HCT116 (cell line): ENCODE results near the gene ADPRHL1. TPM values are rescaled to one million over a fixed set of nuclear protein-coding genes. Genes with fewer than 3 reads are reported as not detected.

ENCODE experiments used
- ATAC-seq: fragments of 200-7000 bp; cut with Tn5 transposase; 2 replicates; pipeline ENCODE4 v1.9.1; 2020; ENCODE audit warnings: mild to moderate bottlenecking, moderate library complexity
- BruUV-seq: library from RNA; stranded (reverse); fragments of 400-500 nt; replicated peaks from 2 replicates; lab custom pipeline; 2021; lab: Mats Ljungman, UMichigan
- CTCF ChIA-PET: fragments of 300-600 bp; sonication (Branson Sonifier 250); formaldehyde crosslinking; loops from one replicate; lab custom pipeline; 2021; ENCODE audit warnings: antibody characterized with exemption; lab: Charles Lee
- POLR2A ChIA-PET: fragments of 300-600, 350-600 bp; sonication (Branson Sonifier 250); formaldehyde crosslinking; loops from one replicate; lab custom pipeline; 2021; ENCODE audit warnings: antibody characterized with exemption; lab: Charles Lee
- RAD21 ChIA-PET, 2 experiments: fragments of 300-600 bp; sonication (Branson Sonifier 250); formaldehyde crosslinking; loops; one replicate each; lab custom pipeline; 2023; ENCODE audit warnings: low total read pairs in 2 of 2; ENCODE audit not compliant: uncharacterized antibody in 2 of 2, unreplicated experiment in 2 of 2, low non-redundant PET in 1 of 2; lab: Charles Lee
- DNase-seq: peaks from one replicate; pipeline ENCODE4 v3.0.0-alpha.2; 2010; ENCODE audit warnings: low read depth, low spot score
- H2AFZ ChIP-seq: fragments of 200-600 bp; shearing (Covaris generic), sonication (generic); 2 replicates; pipeline ENCODE4 v1.6.1; 2017; ENCODE audit warnings: low read depth, mixed run types, mixed read lengths, antibody characterized with exemption, low read length; ENCODE audit not compliant: poor library complexity, severe bottlenecking
- H3K27ac ChIP-seq: 2 replicates; pipeline ENCODE4 v1.5.1; 2012; ENCODE audit warnings: low read depth, low read length
- H3K27me3 ChIP-seq: fragments of 200-600 bp; sonication (generic); 2 replicates; pipeline ENCODE4 v1.6.1; 2016; ENCODE audit warnings: mixed run types, low read length, mixed read lengths; ENCODE audit not compliant: insufficient read depth
- H3K36me3 ChIP-seq, 2 experiments: fragments of 200-500 bp in 1 of 2; fragments of 200-600 bp in 1 of 2; sonication (Bioruptor generic) in 1 of 2; sonication (generic) in 1 of 2; 2 replicates each; pipeline versions ENCODE4 v1.5.1 to v1.6.1; 2014 to 2016; ENCODE audit warnings: low read length in 2 of 2, inconsistent platforms in 1 of 2, mixed read lengths in 1 of 2, mixed run types in 1 of 2; ENCODE audit not compliant: insufficient read depth in 2 of 2, control insufficient read depth in 1 of 2
- H3K4me1 ChIP-seq, 2 experiments: fragments of 200-600 bp in 1 of 2; sonication (generic) in 1 of 2; 2 replicates each; pipeline versions ENCODE4 v1.5.1 to v1.6.1; 2012 to 2017; ENCODE audit warnings: low read length in 2 of 2, inconsistent platforms in 1 of 2, mild to moderate bottlenecking in 1 of 2, mixed read lengths in 1 of 2, mixed run types in 1 of 2, moderate library complexity in 1 of 2; ENCODE audit not compliant: insufficient read depth in 2 of 2, control insufficient read depth in 1 of 2
- H3K4me2 ChIP-seq: fragments of 200-600 bp; sonication (generic); 2 replicates; pipeline ENCODE4 v1.6.1; 2017; ENCODE audit warnings: mixed run types, low read length, mixed read lengths
- H3K4me3 ChIP-seq, 2 experiments: fragments of 200-600 bp in 1 of 2; sonication (generic) in 1 of 2; replicated peaks in 1 of 2; 2 replicates each; pipeline ENCODE4 v1.5.1; 2011 to 2016; ENCODE audit warnings: low read length in 2 of 2, control low read depth in 1 of 2, low read depth in 1 of 2, mild to moderate bottlenecking in 1 of 2, mixed read lengths in 1 of 2, mixed run types in 1 of 2
- H3K79me2 ChIP-seq: fragments of 200-600 bp; sonication (generic); 2 replicates; pipeline ENCODE4 v1.6.1; 2017; ENCODE audit warnings: mild to moderate bottlenecking, mixed run types, low read length, moderate library complexity, mixed read lengths; ENCODE audit not compliant: insufficient read depth
- H3K9ac ChIP-seq: fragments of 200-600 bp; sonication (generic); 2 replicates; pipeline ENCODE4 v1.6.1; 2016; ENCODE audit warnings: low read length, mixed read lengths
- H3K9me2 ChIP-seq: fragments of 200-600 bp; sonication (generic), shearing (Covaris generic); 2 replicates; pipeline ENCODE4 v1.6.1; 2017; ENCODE audit warnings: mixed run types, mild to moderate bottlenecking, moderate library complexity; ENCODE audit not compliant: insufficient read depth
- H3K9me3 ChIP-seq, 2 experiments: fragments of 200-500 bp in 1 of 2; fragments of 200-600 bp in 1 of 2; sonication (Bioruptor generic) in 1 of 2; sonication (generic) in 1 of 2; 2 replicates each; pipeline ENCODE4 v1.6.1; 2014 to 2017; ENCODE audit warnings: low read length in 2 of 2, mixed read lengths in 2 of 2, inconsistent platforms in 1 of 2, low read depth in 1 of 2, mild to moderate bottlenecking in 1 of 2, mixed run types in 1 of 2, moderate library complexity in 1 of 2; ENCODE audit not compliant: control insufficient read depth in 1 of 2, insufficient read depth in 1 of 2
- H4K20me1 ChIP-seq: fragments of 200-600 bp; sonication (generic), shearing (Covaris generic); 2 replicates; pipeline ENCODE4 v1.6.1; 2017; ENCODE audit warnings: mixed run types, mild to moderate bottlenecking, moderate library complexity; ENCODE audit not compliant: insufficient read depth
- CBX3 ChIP-seq: IDR thresholded peaks from 2 replicates; pipeline ENCODE4 v1.6.1; 2012; ENCODE audit warnings: low read depth
- ELF1 ChIP-seq: IDR thresholded peaks from 2 replicates; pipeline ENCODE4 v1.6.1; 2012; ENCODE audit warnings: low read depth, borderline replicate concordance
- EZH2 ChIP-seq: fragments of 200-600 bp; sonication (generic); IDR thresholded peaks from 2 replicates; pipeline ENCODE4 v1.6.1; 2017; ENCODE audit warnings: antibody characterized with exemption, mixed run types
- EZH2phosphoT487 ChIP-seq: fragments of 200-600 bp; IDR thresholded peaks from 2 replicates; pipeline ENCODE4 v1.6.1; 2018; ENCODE audit warnings: antibody characterized with exemption, borderline replicate concordance
- FOSL1 ChIP-seq: IDR thresholded peaks from 2 replicates; pipeline ENCODE4 v1.6.1; 2012; ENCODE audit warnings: low read depth
- MAX ChIP-seq: IDR thresholded peaks from 2 replicates; pipeline ENCODE4 v1.6.1; 2012
- POLR2A ChIP-seq: IDR thresholded peaks from 2 replicates; pipeline ENCODE4 v1.7.0; 2011; ENCODE audit warnings: borderline replicate concordance; ENCODE audit not compliant: insufficient read depth, insufficient read length; ENCODE audit errors: extremely low read depth
- RAD21 ChIP-seq: IDR thresholded peaks from 2 replicates; pipeline ENCODE4 v1.6.1; 2012; ENCODE audit warnings: low read depth, mild to moderate bottlenecking
- SIN3A ChIP-seq: IDR thresholded peaks from 2 replicates; pipeline ENCODE4 v1.6.1; 2012; ENCODE audit warnings: low read depth
- SRF ChIP-seq: IDR thresholded peaks from 2 replicates; pipeline ENCODE4 v1.6.1; 2012; ENCODE audit warnings: low read depth
- TCF7L2 ChIP-seq: IDR thresholded peaks from 2 replicates; pipeline ENCODE4 v1.7.0; 2011; ENCODE audit warnings: borderline replicate concordance, inconsistent platforms; ENCODE audit not compliant: insufficient read depth, insufficient read length; ENCODE audit errors: extremely low read depth
- ZFX ChIP-seq: fragments of 450-650 bp; IDR thresholded peaks from 2 replicates; pipeline ENCODE4 v1.6.1; 2017
- intact Hi-C: fragments of 100-400 bp; cut with micrococcal nuclease; formaldehyde crosslinking; loops from 2 replicates; pipeline ENCODE4 v1.10.0; 2022
- total RNA-seq: library from RNA; stranded (reverse); gene quantifications from one replicate; pipeline ENCODE4 v1.2.1, GENCODE V29; 2021; ENCODE audit not compliant: unreplicated experiment
- TF ChIP-seq, protein P1 (sequence below), 3 experiments: fragments of 200-600 bp in 1 of 3; sonication (generic) in 1 of 3; IDR thresholded peaks in 2 of 3; conservative IDR thresholded peaks in 1 of 3; 2 replicates each; pipeline ENCODE4 v1.5.1; 2012 to 2017; ENCODE audit warnings: low read depth in 2 of 3, low read length in 2 of 3, antibody characterized with exemption in 1 of 3, borderline replicate concordance in 1 of 3, control low read depth in 1 of 3, mild to moderate bottlenecking in 1 of 3, mixed read lengths in 1 of 3, mixed run types in 1 of 3, moderate library complexity in 1 of 3; ENCODE audit not compliant: insufficient read depth in 1 of 3

ADPRHL1 gene
- total RNA-seq, 1 experiment from 2014 or later, result 12.6 TPM

GRCh38 chr13:113406321-113407102 is 46.8 kb downstream of the ADPRHL1 start:
- CTCF ChIA-PET, result no interaction called here
- H3K27me3 ChIP-seq, result peaks cover 3% of the 10 kb centered on the region; the same call in 1 of the 2 replicates
- intact Hi-C loops, result no loop called here
- no peaks in the 10 kb centered on the region for H3K9me2 ChIP-seq
- no peaks in the 10 kb centered on the region for H4K20me1 ChIP-seq
- no peak overlapping the region for H3K4me3 ChIP-seq
- H3K4me1 ChIP-seq, result peaks cover 13 to 18% of the 10 kb centered on the region in 2 experiments
- RAD21 ChIA-PET, result no interaction called here
- no peaks in the 10 kb centered on the region for H3K9me3 ChIP-seq
- TF ChIP-seq CBX3, result no peak
- no peak for TF ChIP-seq ELF1
- TF ChIP-seq, protein P1, sequence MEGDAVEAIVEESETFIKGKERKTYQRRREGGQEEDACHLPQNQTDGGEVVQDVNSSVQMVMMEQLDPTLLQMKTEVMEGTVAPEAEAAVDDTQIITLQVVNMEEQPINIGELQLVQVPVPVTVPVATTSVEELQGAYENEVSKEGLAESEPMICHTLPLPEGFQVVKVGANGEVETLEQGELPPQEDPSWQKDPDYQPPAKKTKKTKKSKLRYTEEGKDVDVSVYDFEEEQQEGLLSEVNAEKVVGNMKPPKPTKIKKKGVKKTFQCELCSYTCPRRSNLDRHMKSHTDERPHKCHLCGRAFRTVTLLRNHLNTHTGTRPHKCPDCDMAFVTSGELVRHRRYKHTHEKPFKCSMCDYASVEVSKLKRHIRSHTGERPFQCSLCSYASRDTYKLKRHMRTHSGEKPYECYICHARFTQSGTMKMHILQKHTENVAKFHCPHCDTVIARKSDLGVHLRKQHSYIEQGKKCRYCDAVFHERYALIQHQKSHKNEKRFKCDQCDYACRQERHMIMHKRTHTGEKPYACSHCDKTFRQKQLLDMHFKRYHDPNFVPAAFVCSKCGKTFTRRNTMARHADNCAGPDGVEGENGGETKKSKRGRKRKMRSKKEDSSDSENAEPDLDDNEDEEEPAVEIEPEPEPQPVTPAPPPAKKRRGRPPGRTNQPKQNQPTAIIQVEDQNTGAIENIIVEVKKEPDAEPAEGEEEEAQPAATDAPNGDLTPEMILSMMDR (IDR thresholded peaks at IDR 0.05 in 2 of 3, conservative IDR thresholded peaks at IDR 0.05 in 1 of 3; ENCODE audit: borderline replicate concordance in 1 of 3, insufficient read depth in 1 of 3, low read depth in 2 of 3, low read length in 2 of 3), result no peak
- TF ChIP-seq EZH2, result no peak
- TF ChIP-seq POLR2A, result no peak
- TF ChIP-seq RAD21, result no peak
- no peak for TF ChIP-seq FOSL1
- TF ChIP-seq TCF7L2, result no peak
- no peak for TF ChIP-seq EZH2phosphoT487
- TF ChIP-seq SIN3A, result no peak
- no peak for TF ChIP-seq ZFX
- TF ChIP-seq SRF, result no peak
- TF ChIP-seq MAX, result no peak
- no TSS peak for BruUV-seq
- H3K36me3 ChIP-seq, result no peaks in the 10 kb centered on the region
- no peak overlapping the region for H3K4me2 ChIP-seq
- H3K79me2 ChIP-seq, result no peaks in the 10 kb centered on the region
- no peak for ATAC-seq
- H2AFZ ChIP-seq, result no peak overlapping the region
- POLR2A ChIA-PET, result no interaction called here
- H3K9ac ChIP-seq, result no peak overlapping the region
- no peak for DNase-seq
- no peak overlapping the region for H3K27ac ChIP-seq
